ENCODE data around the gene PLEKHA7.

The PLEKHA7 gene

GRCh38 chr11:16745950-16746605 lies 268.1 kb downstream of the PLEKHA7 start:
- DNase-seq (ENCODE audit: low read depth, low spot score), result no peak
- no peak overlapping the region for H3K4me3 ChIP-seq (ENCODE audit: low read depth, low read length)
- no peak for TF ChIP-seq CTCF (IDR thresholded peaks at IDR 0.05; ENCODE audit: insufficient read depth, low read length, missing control alignments)
- ChIA-PET CTCF (no interaction called here), POLR2A (no interaction called here)

- ChIA-PET CTCF (interaction anchor here (0.7 kb wide), 1 partner anchor 1094 kb away, joined by 3 read pairs; no protein-coding TSS in a partner anchor), POLR2A (no interaction called here)
- no peak for DNase-seq (ENCODE audit: low read depth, low spot score)
Observed at GRCh38 chr11:16744128-16744725, 270.0 kb downstream of the PLEKHA7 start.

DNA sequence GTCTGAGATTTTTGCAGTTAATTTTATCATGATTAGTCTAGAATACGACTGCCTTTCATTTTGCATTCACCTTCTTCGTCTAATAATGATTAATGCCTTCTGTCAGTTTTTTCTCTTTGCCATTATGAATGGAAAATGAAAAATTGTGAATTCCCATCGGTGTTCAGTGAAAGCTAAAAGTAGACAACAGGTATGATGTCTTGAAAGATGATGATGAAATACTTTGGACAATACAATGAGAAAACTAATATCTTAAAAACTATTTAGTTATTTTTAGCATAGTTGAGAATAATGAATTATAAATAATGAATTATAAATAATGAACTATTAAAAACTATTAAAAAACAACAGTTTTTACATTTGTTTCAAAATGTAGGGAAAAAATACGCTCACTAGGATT lies 270.7 kb downstream of the PLEKHA7 start:
- TF ChIP-seq CTCF (IDR thresholded peaks at IDR 0.05; ENCODE audit: insufficient read depth, low read length, missing control alignments), result no peak
- ChIA-PET POLR2A (no interaction called here), CTCF (interaction anchor here (0.7 kb wide), 1 partner anchor 1093 kb away, joined by 3 read pairs; no protein-coding TSS in a partner anchor)
- no peak for DNase-seq (ENCODE audit: low read depth, low spot score)
- no peak overlapping the region for H3K4me3 ChIP-seq (ENCODE audit: low read depth, low read length)

More at GRCh38 chr11:16744128-16744725, 270.0 kb downstream of the PLEKHA7 start:
- no peak for TF ChIP-seq CTCF (IDR thresholded peaks at IDR 0.05; ENCODE audit: insufficient read depth, low read length, missing control alignments)
- no peak overlapping the region for H3K4me3 ChIP-seq (ENCODE audit: low read depth, low read length)

DNA sequence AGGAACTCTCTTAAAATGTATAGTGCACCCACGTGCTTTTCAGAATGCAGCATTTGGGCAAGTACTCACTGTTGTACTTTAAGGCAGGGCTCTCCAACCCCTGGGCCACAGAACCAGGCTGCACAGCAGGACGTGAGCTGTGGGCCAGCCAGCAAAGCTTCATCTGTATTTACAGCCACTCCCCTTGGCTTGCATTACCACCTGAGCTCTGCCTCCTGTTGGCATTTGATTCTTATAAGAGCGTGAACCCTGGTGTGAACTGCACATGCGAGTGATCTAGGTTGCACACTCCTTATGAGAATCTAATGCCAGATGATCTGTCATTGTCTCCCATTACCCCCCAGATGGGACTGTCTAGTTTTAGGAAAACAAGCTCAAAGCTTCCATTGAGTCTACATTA lies 272.7 kb downstream of the PLEKHA7 start:
- ChIA-PET CTCF (no interaction called here), POLR2A (no interaction called here)
- no peak for TF ChIP-seq CTCF (IDR thresholded peaks at IDR 0.05; ENCODE audit: insufficient read depth, low read length, missing control alignments)
- H3K4me3 ChIP-seq (ENCODE audit: low read depth, low read length), result no peak overlapping the region
- no peak for DNase-seq (ENCODE audit: low read depth, low spot score)

GRCh38 chr11:16738947-16739815 lies 275.0 kb downstream of the PLEKHA7 start:
- ChIA-PET POLR2A (no interaction called here), CTCF (interaction anchor here (0.6 to 2.2 kb wide), 8 partner anchors 11 to 1089 kb away, joined by 3 to 9 read pairs (median 4); no protein-coding TSS in a partner anchor)
- no peak for TF ChIP-seq CTCF (IDR thresholded peaks at IDR 0.05; ENCODE audit: insufficient read depth, low read length, missing control alignments)
- DNase-seq (ENCODE audit: low read depth, low spot score), result no peak
- H3K4me3 ChIP-seq (ENCODE audit: low read depth, low read length), result peak overlapping the region; percentile 77
